Tibial nerve (tissue), 4 donors: Measurements from ENCODE around the gene SPCS1. TPM values are rescaled to one million over a fixed set of nuclear protein-coding genes. Genes with fewer than 3 reads are reported as not detected.

ENCODE experiments used
- DNase-seq, 2 donors: peaks; one replicate each; pipeline ENCODE4 v3.0.0-alpha.2; 2019; ENCODE audit warnings: low spot score in 2 of 2
- H3K27ac ChIP-seq, 4 donors: fragments of 200-600 bp; sonication (generic) in 3 of 4; one replicate each; pipeline ENCODE4 v1.5.1; 2017 to 2019; ENCODE audit warnings: mild to moderate bottlenecking in 1 of 4
- H3K27me3 ChIP-seq, 2 donors: fragments of 200-600 bp; sonication (generic) in 1 of 2; one replicate each; pipeline versions ENCODE4 v1.5.1 to v1.6.0; 2017 to 2019
- H3K36me3 ChIP-seq, 3 donors: fragments of 200-600 bp; sonication (generic); one replicate each; pipeline ENCODE4 v1.5.1; 2018 to 2019
- H3K4me1 ChIP-seq, 4 donors: fragments of 200-600 bp; sonication (generic) in 3 of 4; one replicate each; pipeline ENCODE4 v1.5.1; 2017 to 2019
- H3K4me3 ChIP-seq, 4 donors: fragments of 200-600 bp; sonication (generic) in 3 of 4; one replicate each; pipeline ENCODE4 v1.5.1; 2017 to 2019; ENCODE audit warnings: mild to moderate bottlenecking in 1 of 4, moderate library complexity in 1 of 4
- H3K9me3 ChIP-seq, 4 donors: fragments of 200-600 bp; sonication (generic) in 3 of 4; one replicate each; pipeline ENCODE4 v1.5.1; 2017 to 2019
- EP300 ChIP-seq, 2 donors: sonication (generic); formaldehyde crosslinking; IDR thresholded peaks; one replicate each; pipeline ENCODE4 v1.6.1; 2017; ENCODE audit warnings: antibody characterized with exemption in 2 of 2, mild to moderate bottlenecking in 1 of 2
- POLR2A ChIP-seq, 2 donors: fragments of 450-650 bp; IDR thresholded peaks; one replicate each; pipeline ENCODE4 v1.6.1; 2017; ENCODE audit warnings: antibody characterized with exemption in 2 of 2, mild to moderate bottlenecking in 2 of 2, moderate library complexity in 2 of 2
- WGBS, 2 donors: methylation state at CpG; one replicate each; pipeline ENCODE4 v1.1.5; 2018; 5-methylcytosine and 5-hydroxymethylcytosine counted together
- total RNA-seq, 4 donors: library from RNA; depleted of rRNA; stranded (reverse); fragments of >200 nt; gene quantifications; one replicate each; pipeline ENCODE4 v1.1.0, GENCODE V29; 2016
- TF ChIP-seq, protein P1 (sequence below), 5 experiments: fragments of 200-600 bp in 3 of 5; fragments of 450-650 bp in 2 of 5; sonication (generic) in 3 of 5; IDR thresholded peaks; one replicate each; pipeline ENCODE4 v1.5.1; 2016 to 2019; ENCODE audit warnings: antibody characterized with exemption in 5 of 5, mild to moderate bottlenecking in 3 of 5, moderate library complexity in 2 of 5

SPCS1 gene
- total RNA-seq, 4 donors from 2014 or later, result 58.8 to 123 (median 77.4) TPM

- Histone ChIP-seq H3K36me3 (peaks cover 0 to 49% (median 0%) of the 10 kb centered on the region in 3 donors), H3K4me1 (peaks cover 0 to 11% (median 0%) of the 10 kb centered on the region in 4 donors), H3K9me3 (peaks cover 0 to 12% (median 3%) of the 10 kb centered on the region in 4 donors), H3K27me3 (no peaks in the 10 kb centered on the region), H3K27ac (no peak overlapping the region), H3K4me3 (no peak overlapping the region)
- DNase-seq, result no peak
- TF ChIP-seq, protein P1, sequence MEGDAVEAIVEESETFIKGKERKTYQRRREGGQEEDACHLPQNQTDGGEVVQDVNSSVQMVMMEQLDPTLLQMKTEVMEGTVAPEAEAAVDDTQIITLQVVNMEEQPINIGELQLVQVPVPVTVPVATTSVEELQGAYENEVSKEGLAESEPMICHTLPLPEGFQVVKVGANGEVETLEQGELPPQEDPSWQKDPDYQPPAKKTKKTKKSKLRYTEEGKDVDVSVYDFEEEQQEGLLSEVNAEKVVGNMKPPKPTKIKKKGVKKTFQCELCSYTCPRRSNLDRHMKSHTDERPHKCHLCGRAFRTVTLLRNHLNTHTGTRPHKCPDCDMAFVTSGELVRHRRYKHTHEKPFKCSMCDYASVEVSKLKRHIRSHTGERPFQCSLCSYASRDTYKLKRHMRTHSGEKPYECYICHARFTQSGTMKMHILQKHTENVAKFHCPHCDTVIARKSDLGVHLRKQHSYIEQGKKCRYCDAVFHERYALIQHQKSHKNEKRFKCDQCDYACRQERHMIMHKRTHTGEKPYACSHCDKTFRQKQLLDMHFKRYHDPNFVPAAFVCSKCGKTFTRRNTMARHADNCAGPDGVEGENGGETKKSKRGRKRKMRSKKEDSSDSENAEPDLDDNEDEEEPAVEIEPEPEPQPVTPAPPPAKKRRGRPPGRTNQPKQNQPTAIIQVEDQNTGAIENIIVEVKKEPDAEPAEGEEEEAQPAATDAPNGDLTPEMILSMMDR (IDR thresholded peaks at IDR 0.05), result no peak
- TF ChIP-seq POLR2A (IDR thresholded peaks at IDR 0.05) (no peak), EP300 (IDR thresholded peaks at IDR 0.05) (no peak)
- WGBS, 2 donors, result 82 to 99% methylated on average over 6 to 11 of the region's 11 CpGs
Observed at GRCh38 chr3:52715714-52716305, 9.9 kb downstream of the SPCS1 start.

DNA sequence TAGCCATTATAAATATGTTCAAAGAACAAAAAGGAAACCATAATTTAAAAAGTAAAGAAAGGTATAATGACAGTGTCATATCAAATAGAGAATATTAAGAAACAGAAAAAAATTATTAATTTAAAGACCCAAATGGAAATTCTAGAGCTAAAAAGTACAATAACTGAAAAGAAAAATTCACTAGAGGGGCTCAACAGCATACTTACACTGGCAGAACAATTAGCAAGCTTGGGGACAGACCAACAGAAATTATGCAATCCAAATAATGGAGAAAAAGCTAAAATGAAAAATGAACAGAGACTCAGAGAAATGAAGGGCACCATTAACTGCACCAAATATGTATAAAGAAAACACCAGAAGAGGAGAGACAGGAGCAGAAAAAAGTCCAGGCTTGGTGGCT, 13.7 kb downstream of the SPCS1 start:
- no peak for DNase-seq
- no peak overlapping the region for H3K27ac ChIP-seq
- H3K4me3 ChIP-seq, result no peak overlapping the region
- TF ChIP-seq EP300 (IDR thresholded peaks at IDR 0.05) (no peak), POLR2A (IDR thresholded peaks at IDR 0.05) (no peak)
- TF ChIP-seq, protein P1 (IDR thresholded peaks at IDR 0.05), result no peak
- peaks cover 0 to 6% (median 0%) of the 10 kb centered on the region in 4 donors for H3K4me1 ChIP-seq
- H3K9me3 ChIP-seq, result peaks cover 0 to 12% (median 3%) of the 10 kb centered on the region in 4 donors
- H3K36me3 ChIP-seq, result peaks cover 0 to 65% (median 0%) of the 10 kb centered on the region in 3 donors
- H3K27me3 ChIP-seq, result no peaks in the 10 kb centered on the region

GRCh38 chr3:52721002-52721729, 15.3 kb downstream of the SPCS1 start:
- Histone ChIP-seq H3K36me3 (peaks cover 0 to 61% (median 0%) of the 10 kb centered on the region in 3 donors), H3K27ac (no peak overlapping the region), H3K9me3 (peaks cover 0 to 12% (median 3%) of the 10 kb centered on the region in 4 donors), H3K4me1 (no peaks in the 10 kb centered on the region), H3K4me3 (no peak overlapping the region), H3K27me3 (no peaks in the 10 kb centered on the region)
- no peak for DNase-seq
- TF ChIP-seq, protein P1 (IDR thresholded peaks at IDR 0.05), result no peak
- no peak for TF ChIP-seq POLR2A (IDR thresholded peaks at IDR 0.05)
- no peak for TF ChIP-seq EP300 (IDR thresholded peaks at IDR 0.05)
- 80 to 84% methylated on average over 6 of the region's 6 CpGs for WGBS, 2 donors

DNA sequence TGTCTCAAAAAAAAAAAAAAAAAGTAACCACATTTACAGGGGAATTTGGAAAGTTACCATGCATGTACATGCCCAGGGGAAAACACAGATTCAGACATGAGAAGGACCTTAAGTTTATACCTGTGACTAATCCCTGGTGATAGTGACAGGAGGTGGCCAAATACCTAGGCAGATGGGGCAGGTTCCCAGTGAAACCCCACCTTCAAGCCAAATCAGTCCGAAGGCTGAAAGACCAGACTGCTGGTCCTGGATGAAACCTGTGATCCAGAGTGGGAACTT, 15.8 kb downstream of the SPCS1 start:
- Histone ChIP-seq H3K27ac (no peak overlapping the region), H3K4me1 (no peaks in the 10 kb centered on the region), H3K27me3 (no peaks in the 10 kb centered on the region), H3K4me3 (no peak overlapping the region), H3K9me3 (peaks cover 0 to 12% (median 3%) of the 10 kb centered on the region in 4 donors), H3K36me3 (peaks cover 0 to 63% (median 0%) of the 10 kb centered on the region in 3 donors)
- WGBS, 2 donors, result 100% methylated on average over 1 of the region's 1 CpG
- no peak for DNase-seq
- no peak for TF ChIP-seq POLR2A (IDR thresholded peaks at IDR 0.05)
- TF ChIP-seq, protein P1 (IDR thresholded peaks at IDR 0.05), result no peak
- TF ChIP-seq EP300 (IDR thresholded peaks at IDR 0.05), result no peak

DNA sequence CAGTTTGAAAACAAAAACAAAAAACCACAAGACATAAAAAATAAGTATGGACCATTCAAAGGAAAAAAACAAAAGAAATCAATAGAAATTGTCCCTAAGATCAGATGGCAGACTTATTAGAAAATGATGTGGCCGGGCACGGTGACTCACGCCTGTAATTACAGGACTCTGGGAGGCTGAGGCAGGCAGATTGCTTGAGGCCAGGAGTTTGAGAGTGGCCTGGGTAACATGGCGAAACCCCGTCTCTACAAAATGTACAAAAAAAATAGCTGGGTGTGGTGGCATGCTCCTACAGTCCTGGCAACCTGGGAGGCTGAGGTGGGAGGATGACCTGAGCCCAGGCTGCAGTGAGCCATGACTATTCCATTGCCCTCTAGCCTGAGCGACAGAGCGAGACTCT, 16.6 kb downstream of the SPCS1 start:
- TF ChIP-seq, protein P1 (IDR thresholded peaks at IDR 0.05), result no peak
- TF ChIP-seq POLR2A (IDR thresholded peaks at IDR 0.05), result no peak
- TF ChIP-seq EP300 (IDR thresholded peaks at IDR 0.05), result no peak

More for the DNA sequence above, 16.6 kb downstream of the SPCS1 start:
- Histone ChIP-seq H3K4me1 (no peaks in the 10 kb centered on the region), H3K9me3 (peaks cover 0 to 12% (median 3%) of the 10 kb centered on the region in 4 donors), H3K27ac (no peak overlapping the region), H3K36me3 (peaks cover 0 to 66% (median 0%) of the 10 kb centered on the region in 3 donors), H3K27me3 (no peaks in the 10 kb centered on the region), H3K4me3 (no peak overlapping the region)
- DNase-seq, result no peak
- 93 to 95% methylated on average over 7 of the region's 7 CpGs for WGBS, 2 donors
